Lower leg skin (tissue), 4 donors: Measurements from ENCODE around the gene SURF6. TPM values are rescaled to one million over a fixed set of nuclear protein-coding genes. Genes with fewer than 3 reads are reported as not detected.

ENCODE experiments used
- DNase-seq, 2 donors: peaks; one replicate each; pipeline ENCODE4 v3.0.0-alpha.2; 2019; ENCODE audit warnings: low spot score in 2 of 2
- H3K4me3 ChIP-seq: fragments of 200-600 bp; sonication (generic); 2 replicates; pipeline ENCODE4 v1.5.1; 2017; ENCODE audit warnings: mild to moderate bottlenecking, low read depth; ENCODE audit not compliant: poor library complexity, severe bottlenecking
- CTCF ChIP-seq, 3 donors: fragments of 450-650 bp; IDR thresholded peaks; one replicate each; pipeline ENCODE4 v1.5.1; 2016; ENCODE audit warnings: antibody characterized with exemption in 3 of 3, mild to moderate bottlenecking in 3 of 3, moderate library complexity in 2 of 3
- POLR2A ChIP-seq, 2 donors: fragments of 450-650 bp; IDR thresholded peaks; one replicate each; pipeline ENCODE4 v1.6.1; 2016 to 2017; ENCODE audit warnings: antibody characterized with exemption in 2 of 2, mild to moderate bottlenecking in 1 of 2, moderate library complexity in 1 of 2
- WGBS, 2 donors: methylation state at CpG; one replicate each; pipeline ENCODE4 v1.1.5; 2018; 5-methylcytosine and 5-hydroxymethylcytosine counted together
- intact Hi-C: fragments of 100-400 bp; cut with DNase I; formaldehyde crosslinking; loops from one replicate; pipeline ENCODE4 v1.15.0; 2023; ENCODE audit warnings: low total_unique reads
- total RNA-seq, 4 donors: library from RNA; depleted of rRNA; stranded (reverse); fragments of >200 nt; gene quantifications; one replicate each; pipeline ENCODE4 v1.1.0, GENCODE V29; 2016

The SURF6 gene
- total RNA-seq, 4 donors from 2014 or later = 21.7 to 37.4 (median 27.4) TPM

- H3K4me3 ChIP-seq = no peak overlapping the region
- intact Hi-C loops = no loop called here
- no peak for DNase-seq
- 63 to 77% methylated on average over 6 to 12 of the region's 14 CpGs for WGBS, 2 donors
- TF ChIP-seq CTCF (IDR thresholded peaks at IDR 0.05) (no peak), POLR2A (IDR thresholded peaks at IDR 0.05) (no peak)
These were observed 21.7 kb upstream of the SURF6 start for GRCh38 chr9:133357656-133358055.

- peak within 1 kb of the TSS; percentile 69 for H3K4me3 ChIP-seq
- 1% methylated on average over 31 to 47 of the region's 78 CpGs for whole genome bisulfite sequencing, 2 donors
- TF ChIP-seq CTCF (IDR thresholded peaks at IDR 0.05) = no peak
- TF ChIP-seq POLR2A (IDR thresholded peaks at IDR 0.05) = peak in 1 of 2 donors; percentile 23
- intact Hi-C loops = no loop called here
- DNase-seq = peak; percentile 83 to 97
These were observed 20.6 kb upstream of the SURF6 start, which contains the start of the genes SURF1 and SURF2 for GRCh38 chr9:133356391-133357091. Gene SURF1, minus strand, starts transcription at chr9:133356487. Its CDS starts 34 bp downstream, at chr9:133356453. Gene SURF2, plus strand, starts transcription at chr9:133356550. Its CDS starts 43 bp downstream, at chr9:133356593.

- WGBS, 2 donors = 0% methylated on average over 6 to 18 of the region's 31 CpGs
- H3K4me3 ChIP-seq = peak overlapping the region; percentile 69
- TF ChIP-seq CTCF (IDR thresholded peaks at IDR 0.05) (no peak), POLR2A (IDR thresholded peaks at IDR 0.05) (no peak)
- intact Hi-C loops = no loop called here
- DNase-seq = no peak
These were observed 19.9 kb upstream of the SURF6 start for GRCh38 chr9:133355881-133356357.

- intact Hi-C loops = no loop called here
- WGBS, 2 donors = 71 to 73% methylated on average over 7 of the region's 7 CpGs
- DNase-seq = no peak
- H3K4me3 ChIP-seq = no peak overlapping the region
- TF ChIP-seq CTCF (IDR thresholded peaks at IDR 0.05) = no peak
- no peak for TF ChIP-seq POLR2A (IDR thresholded peaks at IDR 0.05)
These were observed 18.8 kb upstream of the SURF6 start for GRCh38 chr9:133354766-133355165.

GRCh38 chr9:133353548-133353947, 17.6 kb upstream of the SURF6 start:
- H3K4me3 ChIP-seq = no peak overlapping the region
- 70 to 77% methylated on average over 5 of the region's 5 CpGs for WGBS, 2 donors
- TF ChIP-seq POLR2A (IDR thresholded peaks at IDR 0.05) = no peak
- no peak for TF ChIP-seq CTCF (IDR thresholded peaks at IDR 0.05)
- no peak for DNase-seq
- intact Hi-C loops = no loop called here
